Measurements from ENCODE around the gene ATP11A. TPM values are rescaled to one million over a fixed set of nuclear protein-coding genes. Genes with fewer than 3 reads are reported as not detected.

Gene ATP11A
- total and polyA plus RNA-seq, 9 of the 15 experiments (the other 6 are each of a cell fraction or from before 2014, with no cell fraction given): 0.38 to 34.2 (median 4.2) TPM

DNA sequence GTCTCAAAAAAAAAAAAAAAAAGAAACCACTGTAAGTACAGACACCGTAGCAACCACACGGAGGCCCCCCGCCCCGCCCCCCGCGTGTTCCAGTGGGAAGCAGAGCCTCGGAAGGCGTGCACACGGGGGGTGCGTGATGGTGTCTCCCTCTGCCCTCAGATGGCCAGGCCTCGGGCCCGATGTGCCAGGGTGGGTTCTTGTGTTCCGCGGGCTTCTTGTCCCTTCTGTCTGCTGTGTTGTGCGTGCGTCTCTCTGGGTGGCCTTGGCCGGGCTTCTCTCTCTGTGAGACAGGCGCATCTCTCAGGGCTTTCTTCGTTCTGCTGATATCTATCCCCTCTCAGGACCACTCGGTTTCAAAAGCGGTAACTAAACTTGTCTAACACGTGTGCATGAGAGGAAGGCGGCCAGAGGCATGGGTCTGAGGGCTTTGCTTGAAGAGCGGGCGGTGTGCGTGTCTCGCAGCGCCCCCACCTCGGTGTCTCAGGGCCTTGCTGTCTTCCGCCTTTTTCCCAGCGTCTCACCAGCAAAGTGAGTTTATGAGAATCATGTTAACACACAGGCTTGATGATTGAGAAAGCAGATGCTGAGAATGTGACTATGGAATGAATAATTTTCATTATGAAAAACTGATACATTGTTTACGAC, 12.6 kb downstream of the ATP11A start (continued):
- TF ChIP-seq ZNF592 (IDR thresholded peaks at IDR 0.05) (no peak), MAZ (CRISPR knock-in tag; conservative IDR thresholded peaks at IDR 0.05 in 1 of 2, IDR thresholded peaks at IDR 0.05 in 1 of 2) (no peak), TEAD2 (tag; IDR thresholded peaks at IDR 0.05) (no peak), ZNF668 (CRISPR knock-in tag; IDR thresholded peaks at IDR 0.05) (no peak)

DNA sequence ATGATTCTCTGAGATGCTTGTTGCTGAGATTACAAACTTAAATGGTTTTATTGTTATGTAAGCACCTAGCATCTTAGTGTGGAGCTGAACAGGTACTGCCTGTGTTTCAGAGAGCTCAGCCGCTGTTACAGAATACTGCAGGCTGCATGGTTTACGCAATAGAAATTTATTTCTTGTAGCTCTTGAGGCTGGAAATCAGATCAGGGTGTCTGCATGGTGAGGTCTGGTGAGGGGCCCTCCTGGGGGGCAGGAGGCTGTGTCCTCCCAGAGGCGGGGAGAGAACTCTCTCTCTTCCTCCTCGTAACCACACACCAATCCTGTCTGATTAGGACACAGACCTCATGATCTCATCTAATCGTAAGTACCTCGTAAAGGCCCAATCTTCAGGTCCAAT, 13.1 kb downstream of the ATP11A start:
- POLR2A ChIA-PET: interaction anchor here (0.5 to 0.9 kb wide), 2 partner anchors 9 to 88 kb away, joined by 3 read pairs; no protein-coding TSS in a partner anchor
- Histone ChIP-seq H3K27ac (ENCODE audit: extremely low read depth, low read depth, low read length) (no peak overlapping the region), H3K27me3 (ENCODE audit: control insufficient read depth in 2 of 2, insufficient read depth in 2 of 2, low read length in 2 of 2) (no peaks in the 10 kb centered on the region), H3K9ac (ENCODE audit: insufficient read depth in 1 of 2, low read depth in 2 of 2, low read length in 2 of 2) (no peak overlapping the region), H3K36me3 (ENCODE audit: control insufficient read depth, insufficient read depth, low read length) (peaks cover 10% of the 10 kb centered on the region; the same call in 1 of the 3 replicates), H3K9me3 (replicated peaks; ENCODE audit: control insufficient read depth, insufficient read depth, low read depth, low read length) (no peaks in the 10 kb centered on the region), H3K4me1 (replicated peaks in 1 of 2; ENCODE audit: control insufficient read depth in 2 of 2, insufficient read depth in 2 of 2, low read length in 2 of 2) (peaks cover 44 to 53% of the 10 kb centered on the region in 2 experiments), H4K20me1 (replicated peaks; ENCODE audit: control insufficient read depth, insufficient read depth, low read length) (peaks cover 36% of the 10 kb centered on the region), H2AFZ (ENCODE audit: low read depth, low read length) (no peak overlapping the region), H3K4me2 (ENCODE audit: insufficient read depth, low read length) (no peak overlapping the region), H3K4me3 (no peak overlapping the region), H3K9me1 (ENCODE audit: control insufficient read depth, insufficient read depth, low read length) (peaks cover 13% of the 10 kb centered on the region), H3K79me2 (ENCODE audit: control insufficient read depth, insufficient read depth, low read length) (peaks cover 87% of the 10 kb centered on the region)
- 73% methylated on average over 3 of the region's 6 CpGs for WGBS (ENCODE audit: insufficient coverage, low coverage, missing lambda C conversion rate)
- TF ChIP-seq E2F3 (CRISPR knock-in tag; IDR thresholded peaks at IDR 0.05) (no peak), RBM39 (optimal IDR thresholded peaks at IDR 0.05; ENCODE audit: low read depth, low read length) (no peak), CREB3 (tag; conservative IDR thresholded peaks at IDR 0.05; ENCODE audit: low read depth) (no peak)
- TF ChIP-seq, protein P1, sequence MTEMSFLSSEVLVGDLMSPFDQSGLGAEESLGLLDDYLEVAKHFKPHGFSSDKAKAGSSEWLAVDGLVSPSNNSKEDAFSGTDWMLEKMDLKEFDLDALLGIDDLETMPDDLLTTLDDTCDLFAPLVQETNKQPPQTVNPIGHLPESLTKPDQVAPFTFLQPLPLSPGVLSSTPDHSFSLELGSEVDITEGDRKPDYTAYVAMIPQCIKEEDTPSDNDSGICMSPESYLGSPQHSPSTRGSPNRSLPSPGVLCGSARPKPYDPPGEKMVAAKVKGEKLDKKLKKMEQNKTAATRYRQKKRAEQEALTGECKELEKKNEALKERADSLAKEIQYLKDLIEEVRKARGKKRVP (CRISPR knock-in tag; IDR thresholded peaks at IDR 0.05): no peak
- TF ChIP-seq, protein P2, sequence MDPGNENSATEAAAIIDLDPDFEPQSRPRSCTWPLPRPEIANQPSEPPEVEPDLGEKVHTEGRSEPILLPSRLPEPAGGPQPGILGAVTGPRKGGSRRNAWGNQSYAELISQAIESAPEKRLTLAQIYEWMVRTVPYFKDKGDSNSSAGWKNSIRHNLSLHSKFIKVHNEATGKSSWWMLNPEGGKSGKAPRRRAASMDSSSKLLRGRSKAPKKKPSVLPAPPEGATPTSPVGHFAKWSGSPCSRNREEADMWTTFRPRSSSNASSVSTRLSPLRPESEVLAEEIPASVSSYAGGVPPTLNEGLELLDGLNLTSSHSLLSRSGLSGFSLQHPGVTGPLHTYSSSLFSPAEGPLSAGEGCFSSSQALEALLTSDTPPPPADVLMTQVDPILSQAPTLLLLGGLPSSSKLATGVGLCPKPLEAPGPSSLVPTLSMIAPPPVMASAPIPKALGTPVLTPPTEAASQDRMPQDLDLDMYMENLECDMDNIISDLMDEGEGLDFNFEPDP (CRISPR knock-in tag; IDR thresholded peaks at IDR 0.05): no peak
- intact Hi-C loops (cut with micrococcal nuclease): no loop called here
- no TSS peak for BruUV-seq (replicated peaks)
- CTCF ChIA-PET (ENCODE audit: low intra/inter-chr PET ratio): no interaction called here
- in situ Hi-C loops (cut with MboI): no loop called here
- DNase-seq (ENCODE audit: extremely low read depth in 1 of 4, low spot score in 3 of 4) (no peak), ATAC-seq (no peak), FAIRE-seq (no peak)
